Measurements from ENCODE around the gene ZKSCAN4. TPM values are rescaled to one million over a fixed set of nuclear protein-coding genes. Genes with fewer than 3 reads are reported as not detected.
A peak's percentile ranks its signal among the peaks of the same experiment; 100 is the strongest.

The ZKSCAN4 gene
- total RNA-seq, 1 donor from 2014 or later, result 6.0 TPM

- peak overlapping the region; percentile 82 for H3K4me3 Mint-ChIP-seq
- DNase-seq (ENCODE audit: low spot score), result no peak
- H3K36me3 Mint-ChIP-seq (ENCODE audit: low read depth), result peaks cover 2% of the 10 kb centered on the region
- intact Hi-C loops (cut with micrococcal nuclease), result loop anchor here (2.0 to 10.0 kb wide), 8 partner anchors 72 to 442 kb away; partner anchors contain the start of genes ZKSCAN8, ZNF165, ZSCAN23 and ZSCAN31
- no peak overlapping the region for H3K27ac Mint-ChIP-seq
- no peaks in the 10 kb centered on the region for H3K9me3 Mint-ChIP-seq
- peaks cover 86% of the 10 kb centered on the region for H3K27me3 Mint-ChIP-seq (ENCODE audit: insufficient read depth)
- H3K4me1 Mint-ChIP-seq (ENCODE audit: low read depth), result peaks cover 31% of the 10 kb centered on the region
Measured at GRCh38 chr6:28213213-28213523, 38.9 kb downstream of the ZKSCAN4 start.

DNA sequence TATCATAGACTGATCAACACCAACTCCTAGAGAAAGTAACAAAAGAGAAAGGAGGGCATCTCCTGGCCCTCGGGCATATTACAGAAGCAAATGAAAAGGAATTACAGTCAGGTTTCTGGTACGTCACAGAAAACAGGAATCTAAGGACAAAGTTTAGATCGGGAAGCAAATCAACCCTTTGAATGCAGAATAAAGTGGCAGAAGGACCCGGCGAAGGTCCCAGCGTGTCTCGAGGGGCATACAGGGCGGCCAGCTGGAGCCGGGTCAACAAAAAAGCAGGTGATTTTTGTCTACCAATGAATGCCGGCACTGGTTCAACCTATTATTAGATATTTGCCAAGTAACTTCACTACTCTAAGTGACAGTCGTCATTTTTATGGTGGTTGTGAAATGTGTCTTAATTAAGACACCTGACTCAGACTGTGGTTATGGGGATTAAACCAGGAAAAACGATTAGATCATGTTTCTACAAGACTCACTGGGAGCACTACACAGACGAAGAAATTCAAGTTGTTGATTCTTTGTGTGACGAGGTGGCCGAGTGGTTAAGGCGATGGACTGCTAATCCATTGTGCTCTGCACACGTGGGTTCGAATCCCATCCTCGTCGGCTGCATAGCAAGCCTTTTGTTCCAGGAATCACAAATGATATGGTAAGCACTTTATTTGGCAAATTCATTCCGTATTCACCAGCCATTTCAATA is 39.4 kb downstream of the ZKSCAN4 start:
- peaks cover 2% of the 10 kb centered on the region for H3K36me3 Mint-ChIP-seq (ENCODE audit: low read depth)
- intact Hi-C loops (cut with micrococcal nuclease), result loop anchor here (2.0 to 10.0 kb wide), 8 partner anchors 72 to 442 kb away; partner anchors contain the start of genes ZKSCAN8, ZNF165, ZSCAN23 and ZSCAN31
- H3K9me3 Mint-ChIP-seq, result no peaks in the 10 kb centered on the region
- H3K4me3 Mint-ChIP-seq, result peak overlapping the region; percentile 82
- no peak for DNase-seq (ENCODE audit: low spot score)
- H3K4me1 Mint-ChIP-seq (ENCODE audit: low read depth), result peaks cover 36% of the 10 kb centered on the region
- H3K27me3 Mint-ChIP-seq (ENCODE audit: insufficient read depth), result peaks cover 86% of the 10 kb centered on the region
- H3K27ac Mint-ChIP-seq, result peak overlapping the region; percentile 67

GRCh38 chr6:28211840-28212509 is 40.1 kb downstream of the ZKSCAN4 start:
- Mint-ChIP-seq H3K9me3 (no peaks in the 10 kb centered on the region), H3K27me3 (ENCODE audit: insufficient read depth) (peaks cover 88% of the 10 kb centered on the region), H3K4me1 (ENCODE audit: low read depth) (peaks cover 43% of the 10 kb centered on the region), H3K4me3 (peak overlapping the region; percentile 82), H3K36me3 (ENCODE audit: low read depth) (peaks cover 2% of the 10 kb centered on the region), H3K27ac (peak overlapping the region; percentile 50)
- intact Hi-C loops (cut with micrococcal nuclease), result loop anchor here (2.0 to 10.0 kb wide), 8 partner anchors 71 to 443 kb away; partner anchors contain the start of genes ZKSCAN8, ZNF165, ZSCAN23 and ZSCAN31
- no peak for DNase-seq (ENCODE audit: low spot score)

GRCh38 chr6:28209753-28210535 is 42.1 kb downstream of the ZKSCAN4 start:
- DNase-seq (ENCODE audit: low spot score), result no peak
- Mint-ChIP-seq H3K9me3 (peaks cover 11% of the 10 kb centered on the region), H3K4me1 (ENCODE audit: low read depth) (peaks cover 39% of the 10 kb centered on the region), H3K27ac (no peak overlapping the region), H3K4me3 (no peak overlapping the region), H3K27me3 (ENCODE audit: insufficient read depth) (peaks cover 91% of the 10 kb centered on the region), H3K36me3 (ENCODE audit: low read depth) (peaks cover 2% of the 10 kb centered on the region)
- intact Hi-C loops (cut with micrococcal nuclease), result loop anchor here (5.0 to 10.0 kb wide), 8 partner anchors 127 to 535 kb away; partner anchors contain the start of genes ZSCAN23 and ZSCAN31

- Mint-ChIP-seq H3K27ac (no peak overlapping the region), H3K27me3 (ENCODE audit: insufficient read depth) (peaks cover 81% of the 10 kb centered on the region)
Measured at GRCh38 chr6:28208111-28208659, 43.9 kb downstream of the ZKSCAN4 start.

GRCh38 chr6:28207510-28208110 is 44.5 kb downstream of the ZKSCAN4 start:
- DNase-seq (ENCODE audit: low spot score), result no peak
- Mint-ChIP-seq H3K4me1 (ENCODE audit: low read depth) (peaks cover 31% of the 10 kb centered on the region), H3K4me3 (peak overlapping the region; percentile 86), H3K36me3 (ENCODE audit: low read depth) (peaks cover 2% of the 10 kb centered on the region), H3K9me3 (peaks cover 14% of the 10 kb centered on the region), H3K27me3 (ENCODE audit: insufficient read depth) (peaks cover 75% of the 10 kb centered on the region), H3K27ac (no peak overlapping the region)
- intact Hi-C loops (cut with micrococcal nuclease), result loop anchor here (5.0 to 10.0 kb wide), 2 partner anchors 380 to 533 kb away; a partner anchor contains a TSS

More at GRCh38 chr6:28208111-28208659, 43.9 kb downstream of the ZKSCAN4 start:
- DNase-seq (ENCODE audit: low spot score), result no peak
- H3K9me3 Mint-ChIP-seq, result peaks cover 14% of the 10 kb centered on the region
- intact Hi-C loops (cut with micrococcal nuclease), result loop anchor here (5.0 to 10.0 kb wide), 2 partner anchors 379 to 533 kb away; a partner anchor contains a TSS
- peaks cover 36% of the 10 kb centered on the region for H3K4me1 Mint-ChIP-seq (ENCODE audit: low read depth)
- peak overlapping the region; percentile 86 for H3K4me3 Mint-ChIP-seq
- H3K36me3 Mint-ChIP-seq (ENCODE audit: low read depth), result peaks cover 2% of the 10 kb centered on the region

GRCh38 chr6:28206928-28207509 is 45.0 kb downstream of the ZKSCAN4 start:
- Mint-ChIP-seq H3K27ac (no peak overlapping the region), H3K4me3 (peak overlapping the region; percentile 86), H3K27me3 (ENCODE audit: insufficient read depth) (peaks cover 69% of the 10 kb centered on the region), H3K36me3 (ENCODE audit: low read depth) (no peaks in the 10 kb centered on the region), H3K4me1 (ENCODE audit: low read depth) (peaks cover 25% of the 10 kb centered on the region), H3K9me3 (peaks cover 14% of the 10 kb centered on the region)
- intact Hi-C loops (cut with micrococcal nuclease), result loop anchor here (5.0 to 10.0 kb wide), 2 partner anchors 380 to 532 kb away; a partner anchor contains a TSS
- DNase-seq (ENCODE audit: low spot score), result no peak

DNA sequence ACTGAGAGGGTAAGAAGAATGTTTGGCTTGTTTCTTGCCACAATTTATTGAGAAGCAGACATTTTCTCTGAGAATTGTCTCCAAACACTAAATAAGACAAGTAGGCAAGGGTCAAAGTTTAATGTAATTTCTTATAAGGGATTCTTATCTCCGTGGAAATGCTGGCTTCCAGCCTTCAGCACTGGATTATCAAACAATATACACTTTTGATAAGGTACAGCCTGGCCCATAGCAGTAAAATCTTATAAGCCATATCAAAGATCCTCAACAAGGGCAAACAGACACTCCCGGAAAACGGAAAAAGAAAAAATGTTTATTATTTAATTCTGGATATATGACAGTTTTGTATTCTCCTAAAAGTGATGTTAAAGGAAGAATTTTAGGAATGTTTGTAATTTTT is 45.5 kb downstream of the ZKSCAN4 start:
- intact Hi-C loops (cut with micrococcal nuclease), result loop anchor here (5.0 to 10.0 kb wide), 2 partner anchors 381 to 532 kb away; a partner anchor contains a TSS
- Mint-ChIP-seq H3K4me1 (ENCODE audit: low read depth) (peaks cover 20% of the 10 kb centered on the region), H3K36me3 (ENCODE audit: low read depth) (no peaks in the 10 kb centered on the region), H3K4me3 (no peak overlapping the region), H3K27me3 (ENCODE audit: insufficient read depth) (peaks cover 64% of the 10 kb centered on the region), H3K27ac (no peak overlapping the region), H3K9me3 (peaks cover 14% of the 10 kb centered on the region)
- no peak for DNase-seq (ENCODE audit: low spot score)

DNA sequence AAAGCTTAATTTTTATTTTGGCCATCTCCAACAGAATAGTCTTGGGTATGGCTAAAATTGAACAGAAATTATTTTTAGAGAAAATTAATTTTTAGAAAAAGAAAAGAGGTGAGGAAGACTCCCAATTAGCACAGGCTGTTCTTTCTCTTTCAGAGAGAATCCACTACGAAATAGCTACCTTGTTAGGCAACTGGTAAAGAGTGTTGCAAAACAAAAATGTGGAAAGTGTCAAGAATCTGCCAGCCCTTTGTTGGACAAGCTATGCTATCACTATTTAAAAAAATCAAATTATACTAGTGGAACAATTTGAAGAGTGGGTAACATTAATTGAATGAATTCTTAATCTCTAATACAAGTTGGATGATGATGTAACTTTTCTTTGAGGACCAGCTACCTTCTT is 46.2 kb downstream of the ZKSCAN4 start:
- no peaks in the 10 kb centered on the region for H3K36me3 Mint-ChIP-seq (ENCODE audit: low read depth)
- no peak overlapping the region for H3K27ac Mint-ChIP-seq
- peaks cover 14% of the 10 kb centered on the region for H3K9me3 Mint-ChIP-seq
- H3K4me1 Mint-ChIP-seq (ENCODE audit: low read depth), result peaks cover 18% of the 10 kb centered on the region
- peaks cover 63% of the 10 kb centered on the region for H3K27me3 Mint-ChIP-seq (ENCODE audit: insufficient read depth)
- H3K4me3 Mint-ChIP-seq, result no peak overlapping the region
- intact Hi-C loops (cut with micrococcal nuclease), result loop anchor here (5.0 to 10.0 kb wide), 2 partner anchors 381 to 531 kb away; a partner anchor contains a TSS
- DNase-seq (ENCODE audit: low spot score), result no peak

- intact Hi-C loops (cut with micrococcal nuclease), result loop anchor here (10.0 kb wide), 1 partner anchor 528 kb away; no protein-coding TSS in a partner anchor
- Mint-ChIP-seq H3K27me3 (ENCODE audit: insufficient read depth) (peaks cover 45% of the 10 kb centered on the region), H3K9me3 (peaks cover 35% of the 10 kb centered on the region), H3K4me1 (ENCODE audit: low read depth) (peaks cover 13% of the 10 kb centered on the region), H3K36me3 (ENCODE audit: low read depth) (peaks cover 1% of the 10 kb centered on the region), H3K4me3 (no peak overlapping the region), H3K27ac (no peak overlapping the region)
- DNase-seq (ENCODE audit: low spot score), result no peak
Measured at GRCh38 chr6:28203201-28203600, 48.9 kb downstream of the ZKSCAN4 start.

GRCh38 chr6:28200020-28200419 is 52.0 kb downstream of the ZKSCAN4 start:
- intact Hi-C loops (cut with micrococcal nuclease), result loop anchor here (10.0 kb wide), 1 partner anchor 525 kb away; no protein-coding TSS in a partner anchor
- Mint-ChIP-seq H3K27ac (no peak overlapping the region), H3K9me3 (peaks cover 33% of the 10 kb centered on the region), H3K4me1 (ENCODE audit: low read depth) (no peaks in the 10 kb centered on the region), H3K36me3 (ENCODE audit: low read depth) (peaks cover 1% of the 10 kb centered on the region), H3K27me3 (ENCODE audit: insufficient read depth) (peaks cover 14% of the 10 kb centered on the region), H3K4me3 (no peak overlapping the region)
- no peak for DNase-seq (ENCODE audit: low spot score)
